DND-41 (cell line): ENCODE data around the gene WNT3A.

Experiments
- ATAC-seq: fragments of 200-7000 bp; cut with Tn5 transposase; 3 replicates; pipeline ENCODE4 v1.9.1; 2021; ENCODE audit warnings: low read depth; ENCODE audit not compliant: insufficient read depth
- DNase-seq: peaks from one replicate; pipeline ENCODE4 v3.0.0-alpha.2; 2020
- H2AFZ ChIP-seq: 2 replicates; pipeline ENCODE4 v1.6.0; 2012; ENCODE audit warnings: low read depth, low read length
- H3K27ac ChIP-seq: 2 replicates; pipeline ENCODE4 v1.5.1; 2012; ENCODE audit warnings: low read length, inconsistent platforms
- H3K27me3 ChIP-seq: fragments of 200-600 bp; sonication (generic); 2 replicates; pipeline ENCODE4 v1.6.0; 2012; ENCODE audit warnings: low read length, mild to moderate bottlenecking, inconsistent platforms; ENCODE audit not compliant: insufficient read depth, poor library complexity
- H3K36me3 ChIP-seq: 2 replicates; pipeline ENCODE4 v1.5.1; 2012; ENCODE audit warnings: low read length, inconsistent platforms; ENCODE audit not compliant: insufficient read depth
- H3K4me1 ChIP-seq: 2 replicates; pipeline ENCODE4 v1.5.1; 2012; ENCODE audit warnings: mild to moderate bottlenecking, low read length; ENCODE audit not compliant: insufficient read depth
- H3K4me2 ChIP-seq: 2 replicates; pipeline ENCODE4 v1.6.0; 2012; ENCODE audit warnings: mild to moderate bottlenecking, moderate library complexity, low read length, inconsistent platforms; ENCODE audit not compliant: insufficient read depth
- H3K4me3 ChIP-seq, 2 experiments: fragments of 200-600 bp in 1 of 2; shearing (Covaris generic) in 1 of 2; 2 replicates each; pipeline ENCODE4 v1.5.1; 2012 to 2016; ENCODE audit warnings: inconsistent platforms in 2 of 2, low read length in 2 of 2, mild to moderate bottlenecking in 2 of 2, low read depth in 1 of 2, moderate library complexity in 1 of 2
- H3K79me2 ChIP-seq: 2 replicates; pipeline ENCODE4 v1.6.0; 2012; ENCODE audit warnings: low read length, inconsistent platforms; ENCODE audit not compliant: insufficient read depth
- H3K9ac ChIP-seq: 2 replicates; pipeline ENCODE4 v1.6.0; 2012; ENCODE audit warnings: low read depth, mild to moderate bottlenecking, inconsistent platforms, low read length, moderate library complexity
- H3K9me3 ChIP-seq: 2 replicates; pipeline ENCODE4 v1.5.1; 2012; ENCODE audit warnings: low read length, moderate library complexity, mild to moderate bottlenecking, inconsistent platforms; ENCODE audit not compliant: insufficient read depth, severe bottlenecking
- H4K20me1 ChIP-seq: 2 replicates; pipeline ENCODE4 v1.6.0; 2012; ENCODE audit warnings: low read length; ENCODE audit not compliant: insufficient read depth
- CTCF ChIP-seq: IDR thresholded peaks from 2 replicates; pipeline ENCODE4 v1.5.1; 2012; ENCODE audit warnings: borderline replicate concordance, low read length, moderate library complexity, mild to moderate bottlenecking; ENCODE audit not compliant: poor library complexity, severe bottlenecking; ENCODE audit errors: extremely low read depth
- EZH2 ChIP-seq: IDR thresholded peaks from 3 replicates; pipeline ENCODE4 v1.6.1; 2012; ENCODE audit warnings: borderline replicate concordance, low read depth, mild to moderate bottlenecking, moderate library complexity, low read length, inconsistent platforms; ENCODE audit not compliant: severe bottlenecking

Gene WNT3A

DNA sequence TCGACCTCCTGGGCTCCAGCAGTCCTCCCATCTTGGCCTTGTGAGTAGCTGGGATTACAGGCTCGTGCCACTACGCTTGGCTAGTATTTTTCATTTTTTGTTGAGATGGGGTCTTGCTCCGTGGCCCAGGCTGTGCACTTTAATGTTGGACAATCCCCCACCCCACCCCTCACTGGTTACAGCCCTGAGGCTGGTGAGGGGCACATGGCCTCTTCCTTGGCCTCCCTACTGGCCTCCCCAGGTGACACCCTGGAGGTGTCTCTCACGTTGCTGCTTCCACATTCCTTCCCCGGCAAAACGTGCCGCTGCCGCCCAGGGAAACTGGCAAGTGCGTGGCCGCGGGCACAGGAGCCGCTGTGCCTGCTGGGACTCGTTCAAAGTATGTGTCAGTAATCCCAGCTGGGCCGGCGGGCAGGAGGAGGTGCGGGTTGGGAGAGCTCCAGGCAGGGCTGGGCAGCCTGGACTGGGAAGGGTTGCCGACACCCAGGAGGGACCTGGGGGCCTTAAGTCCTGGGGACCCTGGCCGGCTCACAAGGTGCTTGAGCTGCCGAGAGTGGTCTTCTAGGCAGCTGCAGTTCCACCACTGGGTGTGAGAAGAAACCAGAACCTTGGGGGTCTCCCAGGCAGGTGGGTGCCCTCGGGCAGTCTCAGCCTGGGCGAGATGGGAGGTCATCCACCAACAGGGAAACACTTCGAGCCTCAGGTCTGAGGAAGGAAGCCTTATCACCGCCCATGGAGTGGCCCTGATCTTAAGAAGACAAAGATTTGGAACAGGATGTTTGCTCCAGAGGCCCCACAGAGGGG is 6.5 kb downstream of the WNT3A start:
- no peaks in the 10 kb centered on the region for H3K9me3 ChIP-seq
- H3K27me3 ChIP-seq: no peaks in the 10 kb centered on the region
- H3K4me3 ChIP-seq: no peak overlapping the region
- no peaks in the 10 kb centered on the region for H3K36me3 ChIP-seq
- no peak for DNase-seq
- no peak overlapping the region for H3K9ac ChIP-seq
- H2AFZ ChIP-seq: no peak overlapping the region
- no peak overlapping the region for H3K4me2 ChIP-seq
- H3K79me2 ChIP-seq: no peaks in the 10 kb centered on the region
- no peaks in the 10 kb centered on the region; the same call in 1 of the 2 replicates for H4K20me1 ChIP-seq
- H3K4me1 ChIP-seq: no peaks in the 10 kb centered on the region
- ATAC-seq: no peak
- TF ChIP-seq EZH2 (no peak), CTCF (no peak)
- H3K27ac ChIP-seq: no peak overlapping the region

- H3K4me3 ChIP-seq: no peak overlapping the region
- H3K27me3 ChIP-seq: no peaks in the 10 kb centered on the region
- no peaks in the 10 kb centered on the region for H3K36me3 ChIP-seq
- H3K4me2 ChIP-seq: no peak overlapping the region
- ATAC-seq: no peak
- H3K9ac ChIP-seq: no peak overlapping the region
- H3K9me3 ChIP-seq: no peaks in the 10 kb centered on the region
- H4K20me1 ChIP-seq: no peaks in the 10 kb centered on the region; the same call in 1 of the 2 replicates
- no peaks in the 10 kb centered on the region for H3K79me2 ChIP-seq
- no peak for TF ChIP-seq EZH2
- no peak for TF ChIP-seq CTCF
- H3K4me1 ChIP-seq: no peaks in the 10 kb centered on the region
- H2AFZ ChIP-seq: no peak overlapping the region
- H3K27ac ChIP-seq: no peak overlapping the region
- DNase-seq: no peak
Observed at GRCh38 chr1:228013935-228014930, 7.4 kb downstream of the WNT3A start.

DNA sequence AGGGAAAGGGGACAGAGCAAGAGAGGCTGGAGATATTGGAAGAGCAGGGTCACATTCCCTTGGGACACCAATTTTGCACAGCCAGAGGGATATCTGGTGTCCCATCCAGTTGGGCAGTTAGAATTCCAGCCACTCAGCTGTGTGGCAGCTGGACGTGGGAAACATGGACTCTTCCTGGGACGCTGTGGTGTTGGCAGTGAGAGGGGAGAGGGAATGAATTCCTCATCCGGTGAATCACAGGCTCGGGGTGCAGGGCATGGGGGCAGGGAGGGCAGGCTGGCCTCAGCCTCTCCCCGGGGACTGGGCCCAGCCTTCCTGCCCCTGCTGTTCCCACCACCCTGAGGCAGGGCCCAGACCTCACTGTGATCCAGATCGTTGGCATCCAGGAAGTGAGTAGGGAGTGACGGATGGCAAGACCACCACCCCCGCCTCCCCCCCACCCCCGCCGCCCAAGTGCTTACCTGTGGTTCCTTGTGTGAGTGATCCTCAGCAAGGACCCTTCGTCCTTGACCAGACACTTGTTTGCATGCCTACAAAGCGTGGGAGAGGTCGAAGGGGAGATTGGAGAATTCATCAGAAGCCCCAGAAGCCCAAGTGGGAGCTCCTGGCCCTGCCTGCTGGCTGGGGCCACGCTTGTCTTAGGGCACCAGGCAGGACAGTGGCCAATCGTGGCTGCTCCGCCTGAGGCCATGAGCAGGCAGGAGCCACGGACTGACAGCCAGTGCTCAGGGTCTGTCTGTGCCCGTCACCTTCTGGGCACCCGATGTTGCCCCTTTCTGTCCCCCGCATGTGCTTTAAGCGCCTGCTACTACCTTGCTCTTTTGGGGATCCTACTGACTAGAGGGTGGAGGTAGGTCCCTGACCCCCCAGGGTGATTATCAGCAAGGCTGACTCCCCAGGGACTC is 8.7 kb downstream of the WNT3A start:
- Histone ChIP-seq H3K4me1 (no peaks in the 10 kb centered on the region), H3K9me3 (no peaks in the 10 kb centered on the region), H3K27ac (no peak overlapping the region), H3K79me2 (no peaks in the 10 kb centered on the region), H3K4me3 (no peak overlapping the region), H3K36me3 (no peaks in the 10 kb centered on the region), H3K27me3 (no peaks in the 10 kb centered on the region), H4K20me1 (no peaks in the 10 kb centered on the region), H2AFZ (no peak overlapping the region), H3K9ac (no peak overlapping the region), H3K4me2 (no peak overlapping the region)
- TF ChIP-seq CTCF (no peak), EZH2 (no peak)
- no peak for ATAC-seq
- DNase-seq: no peak
